ENCODE results near the gene ALG1L2.
"Not testable (repeated sequence)": the region's sequence is repeated elsewhere in the genome, so short reads cannot be mapped to it uniquely, and the experiment has no call there.

DNA sequence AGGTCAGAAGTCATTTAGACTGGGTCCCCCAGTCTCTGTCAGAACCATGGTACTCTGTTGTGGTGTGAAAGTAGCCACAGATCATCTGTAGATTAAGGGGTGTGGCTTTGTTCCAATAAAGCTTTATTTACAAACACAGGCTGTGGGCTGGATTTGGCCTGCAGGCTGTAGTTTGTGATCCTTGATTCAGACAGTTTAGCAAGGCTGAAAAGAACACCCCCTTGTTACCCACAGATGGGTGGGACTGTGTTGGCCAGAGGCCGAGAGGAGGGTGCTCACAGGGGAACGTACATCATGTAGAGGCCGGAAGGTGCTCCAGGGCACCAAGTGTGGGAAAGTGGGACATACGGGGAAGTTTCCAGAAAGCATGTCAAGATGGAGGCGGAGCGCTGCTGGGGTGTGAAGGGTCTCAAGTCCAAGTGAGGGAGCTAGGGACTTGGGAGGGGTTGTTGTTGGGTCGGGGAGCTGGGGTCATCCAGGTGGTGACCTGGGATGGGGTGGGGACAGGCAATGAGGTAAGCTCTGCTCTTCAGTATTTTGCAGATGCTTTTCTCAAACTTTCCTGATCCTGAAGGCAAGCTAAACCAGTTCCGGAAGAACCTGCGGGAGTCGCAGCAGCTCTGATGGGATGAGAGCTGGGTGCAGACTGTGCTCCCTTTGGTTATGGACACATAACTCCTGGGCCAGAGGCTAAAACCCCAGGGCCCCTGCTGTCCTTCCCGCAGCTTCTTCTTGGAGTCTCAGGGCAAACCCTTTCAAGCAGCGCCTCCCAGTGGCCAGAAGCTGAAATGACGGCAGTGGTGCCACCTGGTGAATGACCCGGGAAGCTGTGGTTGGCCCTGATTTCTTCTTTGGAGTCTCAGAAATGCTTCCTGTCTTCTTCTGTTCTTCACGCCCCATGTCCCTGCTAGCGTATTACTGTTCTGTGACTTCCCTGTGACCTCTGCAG lies 16.3 kb downstream of the ALG1L2 start:
- TF ChIP-seq CTCF (IDR thresholded peaks at IDR 0.05), result peak in 1 of 3 experiments; percentile 36
- TF ChIP-seq POLR2A (IDR thresholded peaks at IDR 0.05); POLR2AphosphoS5 (IDR thresholded peaks at IDR 0.05; ENCODE audit: insufficient read depth in 1 of 2, low read depth in 1 of 2): not testable (repeated sequence)

All from vagina (tissue), 2 donors.